NCI-H526 treated with DMSO at 0.1 percent for 48 hours (cell line): Measurements from ENCODE around the gene SHMT1.
A peak's percentile ranks its signal among the peaks of the same experiment; 100 is the strongest.

ENCODE experiments used
- DNase-seq: peaks from one replicate; lab custom pipeline; 2025; lab: John Stamatoyannopoulos, UW

SHMT1 gene

DNA sequence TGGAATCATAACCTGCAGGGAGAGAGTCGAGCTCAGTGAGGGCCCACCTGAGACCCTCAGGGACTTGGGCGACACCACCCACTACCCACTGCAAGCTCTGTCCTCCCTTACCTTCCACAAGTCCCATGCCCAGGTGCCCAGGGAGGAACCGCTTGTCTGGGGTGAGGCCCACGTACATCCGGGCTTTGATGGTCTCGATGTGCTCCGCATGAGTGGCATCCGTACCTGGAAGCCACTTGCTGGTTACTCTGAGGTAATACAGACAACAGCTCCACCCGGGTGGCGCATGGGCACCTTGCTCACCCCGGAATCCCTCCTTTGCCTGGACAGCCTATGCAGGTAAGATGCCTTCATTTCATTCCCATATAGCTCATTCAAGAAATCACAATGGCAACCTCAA is 78.1 kb downstream of the SHMT1 start:
- no peak for DNase-seq

DNA sequence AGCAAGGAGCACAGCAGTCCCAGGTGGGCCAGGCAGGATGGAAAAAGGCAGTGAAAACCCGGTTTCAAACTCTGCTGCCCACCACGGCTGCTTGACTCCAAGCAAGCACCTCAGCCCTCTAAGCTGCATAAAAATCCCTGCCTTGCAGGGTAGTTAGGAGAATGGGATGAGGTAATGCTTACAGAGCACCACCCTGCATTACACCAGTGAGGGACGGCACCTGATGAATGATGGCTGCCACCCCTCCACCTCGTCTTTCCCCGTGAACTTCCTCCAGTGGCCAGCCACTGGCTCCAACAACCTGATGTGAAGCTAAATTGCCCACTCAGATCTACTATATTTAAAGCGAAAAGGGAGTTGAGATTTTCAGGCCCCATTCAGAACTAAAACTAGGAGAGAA is 81.6 kb downstream of the SHMT1 start:
- no peak for DNase-seq

DNA sequence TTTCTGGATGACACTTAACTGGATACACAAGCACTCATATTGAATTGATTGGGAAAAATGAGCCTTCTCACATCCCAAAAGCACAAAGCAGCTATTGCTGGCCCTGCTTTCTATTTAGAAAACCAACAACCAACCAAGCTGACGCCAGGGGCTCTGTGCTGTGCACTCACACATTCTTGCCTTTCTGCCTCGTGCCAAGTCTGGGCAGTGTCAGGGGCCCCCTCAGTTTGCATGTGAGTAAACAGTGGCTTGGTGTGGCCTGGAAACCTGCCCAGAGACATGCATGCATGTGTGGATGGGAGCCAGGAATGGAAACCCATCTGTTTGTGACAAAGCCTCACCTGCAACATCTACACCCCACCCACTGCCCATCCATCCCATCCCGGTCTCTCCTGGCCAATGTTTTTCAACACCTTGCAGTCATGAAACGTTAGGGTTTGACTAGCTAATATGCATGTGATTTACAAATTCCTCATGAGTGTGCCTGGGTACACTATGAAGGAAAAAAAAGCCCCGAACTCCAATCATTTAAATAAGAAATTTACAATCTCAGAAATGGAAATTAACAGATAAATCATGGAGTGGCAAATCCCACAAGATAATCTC is 82.5 kb downstream of the SHMT1 start:
- DNase-seq = peak; percentile 90

DNA sequence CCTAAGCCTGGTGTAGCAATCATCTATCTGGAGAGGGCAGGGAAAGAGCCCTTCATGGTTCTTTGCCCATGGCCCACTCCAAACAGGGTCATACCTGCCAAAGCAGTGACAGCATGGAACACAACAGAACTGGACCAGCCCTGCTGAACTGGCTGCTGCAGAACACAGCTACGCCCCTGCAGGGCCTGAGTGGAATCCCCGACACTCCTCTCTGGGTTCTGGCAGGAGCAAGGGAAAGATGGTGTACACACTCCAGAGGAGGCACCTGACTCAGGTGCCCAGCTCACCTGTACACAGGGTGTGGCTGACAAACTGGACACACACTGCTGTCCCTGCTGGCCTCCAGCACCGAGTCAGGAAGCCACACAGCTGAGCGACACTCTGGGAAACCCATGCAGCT is 83.1 kb downstream of the SHMT1 start:
- no peak for DNase-seq

DNA sequence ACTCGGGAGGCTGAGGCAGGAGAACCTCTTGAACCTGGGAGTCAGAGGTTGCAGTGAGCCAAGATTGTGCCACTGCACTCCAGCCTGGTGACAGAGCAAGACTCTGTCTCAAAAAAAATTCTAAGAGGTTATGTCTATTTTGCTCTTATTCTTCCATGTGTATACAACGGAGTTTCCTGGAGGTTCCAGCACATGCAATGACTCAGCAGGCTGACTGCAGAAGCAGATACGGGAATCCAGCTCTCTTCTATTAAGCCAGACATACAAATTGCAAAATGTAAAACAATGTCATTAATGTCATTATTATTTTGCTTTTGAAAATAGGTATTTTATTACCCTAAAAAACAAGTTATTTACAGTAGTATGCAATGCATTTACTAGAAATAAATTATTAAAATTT is 84.5 kb downstream of the SHMT1 start:
- DNase-seq = no peak
